Endodermal cell (in vitro differentiated cells): Measurements from ENCODE around the gene TRAF3IP1. TPM values are rescaled to one million over a fixed set of nuclear protein-coding genes. Genes with fewer than 3 reads are reported as not detected.

Experiments
- DNase-seq: peaks from one replicate; pipeline ENCODE4 v3.0.0-alpha.2; 2017
- H3K27ac ChIP-seq: 2 replicates; pipeline ENCODE4 v1.5.1; 2013; ENCODE audit warnings: mild to moderate bottlenecking, low read depth, low read length, moderate library complexity
- H3K27me3 ChIP-seq: 2 replicates; pipeline ENCODE4 v1.6.1; 2013; ENCODE audit warnings: mild to moderate bottlenecking, low read length, moderate library complexity; ENCODE audit not compliant: insufficient read depth, control insufficient read depth, poor library complexity, severe bottlenecking
- H3K36me3 ChIP-seq: 2 replicates; pipeline ENCODE4 v1.7.0; 2013; ENCODE audit warnings: mild to moderate bottlenecking, low read length, moderate library complexity; ENCODE audit not compliant: control insufficient read depth, insufficient read depth
- H3K4me1 ChIP-seq: one replicate; pipeline ENCODE4 v1.7.0; 2013; ENCODE audit warnings: low read length; ENCODE audit not compliant: control insufficient read depth, insufficient read depth
- H3K4me3 ChIP-seq: 2 replicates; pipeline ENCODE4 v1.5.1; 2013; ENCODE audit warnings: mild to moderate bottlenecking, low read length, moderate library complexity
- H3K9ac ChIP-seq: 2 replicates; pipeline ENCODE4 v1.6.1; 2013; ENCODE audit warnings: mild to moderate bottlenecking, low read length, moderate library complexity; ENCODE audit not compliant: poor library complexity, severe bottlenecking; ENCODE audit errors: extremely low read depth
- H3K9me3 ChIP-seq: 2 replicates; pipeline ENCODE4 v1.6.1; 2013; ENCODE audit warnings: mild to moderate bottlenecking, low read length, moderate library complexity; ENCODE audit not compliant: control insufficient read depth
- H3K27ac Mint-ChIP-seq: 2 replicates; pipeline ENCODE4 v1.8.0; 2020; ENCODE audit warnings: mixed read lengths
- H3K27me3 Mint-ChIP-seq: 2 replicates; pipeline ENCODE4 v1.8.0; 2021; ENCODE audit warnings: mild to moderate bottlenecking, mixed read lengths; ENCODE audit not compliant: insufficient read depth
- H3K36me3 Mint-ChIP-seq: 2 replicates; pipeline ENCODE4 v1.8.0; 2020; ENCODE audit warnings: low read depth, mixed read lengths
- H3K4me1 Mint-ChIP-seq: 2 replicates; pipeline ENCODE4 v1.8.0; 2020; ENCODE audit warnings: mixed read lengths
- H3K4me3 Mint-ChIP-seq: 2 replicates; pipeline ENCODE4 v1.8.0; 2020; ENCODE audit warnings: mild to moderate bottlenecking, moderate library complexity, mixed read lengths
- H3K9me3 Mint-ChIP-seq: 2 replicates; pipeline ENCODE4 v1.8.0; 2020; ENCODE audit warnings: mild to moderate bottlenecking, mixed read lengths
- WGBS, 2 experiments: methylation state at CpG; one replicate each; pipeline versions ENCODE4 v1.1.5 to v1.1.7; 2013; ENCODE audit warnings: missing lambda C conversion rate in 2 of 2, mixed read lengths in 1 of 2; ENCODE audit not compliant: insufficient coverage in 1 of 2, insufficient read length in 1 of 2; 5-methylcytosine and 5-hydroxymethylcytosine counted together
- total RNA-seq, 2 donors: library from RNA; stranded (reverse); fragmentation: NEBNext Ultra II Directional in 1 of 2; extraction: Animal tissue kit (Norgen Biotek cat#: 25700) in 1 of 2; gene quantifications; 2 replicates in 1 of 2; 3 replicates in 1 of 2; pipeline ENCODE4 v1.2.1, GENCODE V29; 2021
- TF ChIP-seq, protein P1 (sequence below): fragments of 200-600 bp; sonication (generic); conservative IDR thresholded peaks from 2 replicates; pipeline ENCODE4 v1.5.0; 2021; ENCODE audit warnings: antibody characterized with exemption, mild to moderate bottlenecking

TRAF3IP1 gene
- total RNA-seq, 2 donors from 2014 or later: 21.9 to 28.3 TPM

- H3K27me3 ChIP-seq: no peaks in the 10 kb centered on the region
These were observed 60.0 kb downstream of the TRAF3IP1 start for GRCh38 chr2:238380336-238380735.

GRCh38 chr2:238380785-238381184, 60.5 kb downstream of the TRAF3IP1 start:
- no peak for DNase-seq
- peaks cover 14% of the 10 kb centered on the region for H3K36me3 ChIP-seq
- Mint-ChIP-seq H3K27ac (peak overlapping the region; percentile 67), H3K4me3 (no peak overlapping the region), H3K4me1 (no peaks in the 10 kb centered on the region), H3K9me3 (peaks cover 12% of the 10 kb centered on the region), H3K36me3 (peaks cover 32% of the 10 kb centered on the region), H3K27me3 (no peaks in the 10 kb centered on the region)
- H3K9ac ChIP-seq: no peak overlapping the region
- TF ChIP-seq, protein P1, sequence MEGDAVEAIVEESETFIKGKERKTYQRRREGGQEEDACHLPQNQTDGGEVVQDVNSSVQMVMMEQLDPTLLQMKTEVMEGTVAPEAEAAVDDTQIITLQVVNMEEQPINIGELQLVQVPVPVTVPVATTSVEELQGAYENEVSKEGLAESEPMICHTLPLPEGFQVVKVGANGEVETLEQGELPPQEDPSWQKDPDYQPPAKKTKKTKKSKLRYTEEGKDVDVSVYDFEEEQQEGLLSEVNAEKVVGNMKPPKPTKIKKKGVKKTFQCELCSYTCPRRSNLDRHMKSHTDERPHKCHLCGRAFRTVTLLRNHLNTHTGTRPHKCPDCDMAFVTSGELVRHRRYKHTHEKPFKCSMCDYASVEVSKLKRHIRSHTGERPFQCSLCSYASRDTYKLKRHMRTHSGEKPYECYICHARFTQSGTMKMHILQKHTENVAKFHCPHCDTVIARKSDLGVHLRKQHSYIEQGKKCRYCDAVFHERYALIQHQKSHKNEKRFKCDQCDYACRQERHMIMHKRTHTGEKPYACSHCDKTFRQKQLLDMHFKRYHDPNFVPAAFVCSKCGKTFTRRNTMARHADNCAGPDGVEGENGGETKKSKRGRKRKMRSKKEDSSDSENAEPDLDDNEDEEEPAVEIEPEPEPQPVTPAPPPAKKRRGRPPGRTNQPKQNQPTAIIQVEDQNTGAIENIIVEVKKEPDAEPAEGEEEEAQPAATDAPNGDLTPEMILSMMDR: no peak
- H3K27ac ChIP-seq: no peak overlapping the region
- H3K4me1 ChIP-seq: no peaks in the 10 kb centered on the region
- WGBS, 2 experiments: no CpG with 5 or more reads among the region's 1 CpG
- no peaks in the 10 kb centered on the region for H3K9me3 ChIP-seq
- no peak overlapping the region for H3K4me3 ChIP-seq
- no peaks in the 10 kb centered on the region for H3K27me3 ChIP-seq

More at GRCh38 chr2:238380336-238380735, 60.0 kb downstream of the TRAF3IP1 start:
- no peaks in the 10 kb centered on the region for H3K9me3 ChIP-seq
- no peak overlapping the region for H3K9ac ChIP-seq
- H3K27ac ChIP-seq: no peak overlapping the region
- H3K4me3 ChIP-seq: no peak overlapping the region
- no peak overlapping the region for H3K4me3 Mint-ChIP-seq
- TF ChIP-seq, protein P1: no peak
- no peaks in the 10 kb centered on the region for H3K27me3 Mint-ChIP-seq
- H3K27ac Mint-ChIP-seq: peak overlapping the region; percentile 67
- no peaks in the 10 kb centered on the region for H3K4me1 ChIP-seq
- peaks cover 12% of the 10 kb centered on the region for H3K9me3 Mint-ChIP-seq
- peaks cover 32% of the 10 kb centered on the region for H3K36me3 Mint-ChIP-seq
- no peaks in the 10 kb centered on the region for H3K4me1 Mint-ChIP-seq
- DNase-seq: peak; percentile 50
- 94 to 95% methylated on average over 5 to 7 of the region's 7 CpGs for WGBS, 2 experiments
- peaks cover 14% of the 10 kb centered on the region for H3K36me3 ChIP-seq

- no peaks in the 10 kb centered on the region for H3K9me3 ChIP-seq
- Mint-ChIP-seq H3K27ac (no peak overlapping the region), H3K36me3 (peaks cover 33% of the 10 kb centered on the region), H3K27me3 (no peaks in the 10 kb centered on the region), H3K4me3 (no peak overlapping the region), H3K4me1 (no peaks in the 10 kb centered on the region), H3K9me3 (peaks cover 12% of the 10 kb centered on the region)
- no peak for DNase-seq
- no peak overlapping the region for H3K27ac ChIP-seq
- TF ChIP-seq, protein P1: no peak
- no peak overlapping the region for H3K4me3 ChIP-seq
- H3K36me3 ChIP-seq: peaks cover 14% of the 10 kb centered on the region
- H3K9ac ChIP-seq: no peak overlapping the region
- no peaks in the 10 kb centered on the region for H3K4me1 ChIP-seq
- 95 to 96% methylated on average over 15 to 16 of the region's 16 CpGs for WGBS, 2 experiments
- H3K27me3 ChIP-seq: no peaks in the 10 kb centered on the region
These were observed 61.2 kb downstream of the TRAF3IP1 start for GRCh38 chr2:238381341-238382115.
